Spleen (tissue), 7 donors: ENCODE results near the gene ZNF619.
"Not testable (repeated sequence)": the region's sequence is repeated elsewhere in the genome, so short reads cannot be mapped to it uniquely, and the experiment has no call there.

Experiments
- CTCF ChIP-seq, 11 experiments: fragments of 200-600 bp in 7 of 11; fragments of 450-650 bp in 4 of 11; sonication (generic) in 4 of 11; IDR thresholded peaks in 8 of 11; conservative IDR thresholded peaks in 3 of 11; 1 replicate in 7 of 11; 2 replicates in 4 of 11; pipeline versions ENCODE4 v1.4.0 to v1.8.0; 2016 to 2021; ENCODE audit warnings: antibody characterized with exemption in 11 of 11, inconsistent platforms in 4 of 11, mild to moderate bottlenecking in 1 of 11
- POLR2A ChIP-seq, 3 donors: fragments of 450-650 bp; IDR thresholded peaks; one replicate each; pipeline ENCODE4 v1.5.1; 2017; ENCODE audit warnings: antibody characterized with exemption in 3 of 3, mild to moderate bottlenecking in 1 of 3
- POLR2AphosphoS5 ChIP-seq, 3 donors: sonication (generic); formaldehyde crosslinking; IDR thresholded peaks; one replicate each; pipeline ENCODE4 v1.5.1; 2017; ENCODE audit warnings: antibody characterized with exemption in 3 of 3
- donor health status: DM: no; HTN: no; CAD: no; lungs with moderate emphysema.
- donor health status: DM: no; HTN: no; CAD: no.
- donor health status: DM: no; HTN: no; CAD: no.

- not testable (repeated sequence) for TF ChIP-seq POLR2AphosphoS5 (IDR thresholded peaks at IDR 0.05); CTCF (IDR thresholded peaks at IDR 0.05 in 8 of 11, conservative IDR thresholded peaks at IDR 0.05 in 3 of 11); POLR2A (IDR thresholded peaks at IDR 0.05)
Measured at GRCh38 chr3:40462838-40463237, 14.1 kb upstream of the ZNF619 start.
